ENCODE results near the gene ISCA2. TPM values are rescaled to one million over a fixed set of nuclear protein-coding genes. Genes with fewer than 3 reads are reported as not detected.

Gene ISCA2
- total RNA-seq, 1 donor from 2014 or later: 31.4 TPM

DNA sequence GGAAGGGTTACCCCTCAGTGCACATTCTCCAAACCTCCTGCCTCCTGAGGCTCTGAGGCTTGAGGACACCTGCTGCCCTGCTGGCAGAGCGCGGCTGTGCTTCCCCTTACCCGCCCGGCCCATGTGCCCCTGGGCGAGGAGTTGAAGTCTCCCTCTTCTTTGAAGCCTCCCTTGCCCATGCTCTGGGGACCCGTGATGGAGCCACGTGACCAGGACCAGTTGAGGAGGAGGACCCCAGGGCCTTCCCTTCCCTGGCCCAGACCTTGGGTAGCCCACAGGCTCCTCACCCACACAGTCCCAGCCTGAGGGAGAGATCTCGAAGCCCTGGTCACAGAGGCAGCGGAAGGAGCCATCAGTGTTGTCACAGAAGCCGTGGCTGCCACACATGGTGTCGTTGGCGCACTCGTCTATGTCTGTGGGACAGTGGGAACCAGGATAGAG lies 12.9 kb downstream of the ISCA2 start:
- Mint-ChIP-seq H3K4me3 (ENCODE audit: unreplicated experiment) (no peak overlapping the region), H3K27ac (ENCODE audit: unreplicated experiment) (no peak overlapping the region), H3K36me3 (ENCODE audit: low read depth, unreplicated experiment) (peaks cover 11% of the 10 kb centered on the region), H3K4me1 (ENCODE audit: unreplicated experiment) (peaks cover 8% of the 10 kb centered on the region), H3K9me3 (ENCODE audit: unreplicated experiment) (no peaks in the 10 kb centered on the region), H3K27me3 (ENCODE audit: unreplicated experiment) (peaks cover 9% of the 10 kb centered on the region)
- TF ChIP-seq, protein P1, sequence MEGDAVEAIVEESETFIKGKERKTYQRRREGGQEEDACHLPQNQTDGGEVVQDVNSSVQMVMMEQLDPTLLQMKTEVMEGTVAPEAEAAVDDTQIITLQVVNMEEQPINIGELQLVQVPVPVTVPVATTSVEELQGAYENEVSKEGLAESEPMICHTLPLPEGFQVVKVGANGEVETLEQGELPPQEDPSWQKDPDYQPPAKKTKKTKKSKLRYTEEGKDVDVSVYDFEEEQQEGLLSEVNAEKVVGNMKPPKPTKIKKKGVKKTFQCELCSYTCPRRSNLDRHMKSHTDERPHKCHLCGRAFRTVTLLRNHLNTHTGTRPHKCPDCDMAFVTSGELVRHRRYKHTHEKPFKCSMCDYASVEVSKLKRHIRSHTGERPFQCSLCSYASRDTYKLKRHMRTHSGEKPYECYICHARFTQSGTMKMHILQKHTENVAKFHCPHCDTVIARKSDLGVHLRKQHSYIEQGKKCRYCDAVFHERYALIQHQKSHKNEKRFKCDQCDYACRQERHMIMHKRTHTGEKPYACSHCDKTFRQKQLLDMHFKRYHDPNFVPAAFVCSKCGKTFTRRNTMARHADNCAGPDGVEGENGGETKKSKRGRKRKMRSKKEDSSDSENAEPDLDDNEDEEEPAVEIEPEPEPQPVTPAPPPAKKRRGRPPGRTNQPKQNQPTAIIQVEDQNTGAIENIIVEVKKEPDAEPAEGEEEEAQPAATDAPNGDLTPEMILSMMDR (IDR thresholded peaks at IDR 0.05; ENCODE audit: unreplicated experiment): no peak
- no peak for DNase-seq (ENCODE audit: low spot score)

DNA sequence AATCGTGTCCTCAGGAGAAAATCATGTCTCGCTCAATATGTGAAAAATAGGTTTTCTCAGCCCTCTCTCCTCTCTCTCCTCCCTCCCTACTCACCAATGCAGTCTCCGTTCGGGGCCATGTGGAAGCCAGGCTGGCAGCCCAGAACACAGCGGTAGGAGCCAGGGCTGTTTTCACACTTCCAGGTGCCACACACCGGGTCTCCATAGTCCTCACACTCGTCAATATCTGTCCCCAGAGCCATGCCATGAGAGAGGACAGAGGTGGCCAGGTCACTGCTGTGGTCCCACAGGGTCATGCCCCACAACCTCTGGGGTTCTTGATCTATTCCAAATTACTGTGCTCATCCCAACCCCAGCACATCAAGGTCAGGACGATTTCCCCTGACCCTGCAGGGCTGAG lies 13.5 kb downstream of the ISCA2 start:
- Mint-ChIP-seq H3K27me3 (ENCODE audit: unreplicated experiment) (peaks cover 7% of the 10 kb centered on the region), H3K9me3 (ENCODE audit: unreplicated experiment) (no peaks in the 10 kb centered on the region), H3K36me3 (ENCODE audit: low read depth, unreplicated experiment) (peaks cover 11% of the 10 kb centered on the region), H3K27ac (ENCODE audit: unreplicated experiment) (peak overlapping the region; percentile 44), H3K4me3 (ENCODE audit: unreplicated experiment) (no peak overlapping the region), H3K4me1 (ENCODE audit: unreplicated experiment) (peaks cover 3% of the 10 kb centered on the region)
- TF ChIP-seq, protein P1 (IDR thresholded peaks at IDR 0.05; ENCODE audit: unreplicated experiment): no peak
- no peak for DNase-seq (ENCODE audit: low spot score)

DNA sequence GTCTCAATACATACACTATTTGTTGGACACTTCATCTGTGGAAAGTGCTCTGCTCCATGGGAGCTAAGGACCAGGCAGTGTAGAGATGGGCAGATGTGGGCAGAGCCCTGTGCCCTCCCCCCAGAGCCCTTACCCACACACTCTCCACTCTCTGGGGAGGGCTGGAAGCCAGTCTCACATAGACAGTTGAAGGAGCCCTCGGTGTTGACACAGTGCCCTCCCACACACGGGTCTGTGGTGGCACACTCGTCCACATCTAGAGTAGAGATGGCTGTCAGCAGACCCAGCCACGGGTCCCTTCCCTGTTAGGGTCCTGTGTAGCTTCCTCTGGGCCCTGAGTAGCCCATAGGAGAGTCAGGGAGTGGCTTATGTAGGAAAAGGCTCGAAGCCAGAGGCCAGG lies 14.3 kb downstream of the ISCA2 start:
- no peak overlapping the region for H3K27ac Mint-ChIP-seq (ENCODE audit: unreplicated experiment)
- H3K4me1 Mint-ChIP-seq (ENCODE audit: unreplicated experiment): no peaks in the 10 kb centered on the region
- peaks cover 7% of the 10 kb centered on the region for H3K27me3 Mint-ChIP-seq (ENCODE audit: unreplicated experiment)
- no peaks in the 10 kb centered on the region for H3K9me3 Mint-ChIP-seq (ENCODE audit: unreplicated experiment)
- peaks cover 11% of the 10 kb centered on the region for H3K36me3 Mint-ChIP-seq (ENCODE audit: low read depth, unreplicated experiment)
- TF ChIP-seq, protein P1 (IDR thresholded peaks at IDR 0.05; ENCODE audit: unreplicated experiment): no peak
- no peak overlapping the region for H3K4me3 Mint-ChIP-seq (ENCODE audit: unreplicated experiment)
- no peak for DNase-seq (ENCODE audit: low spot score)

DNA sequence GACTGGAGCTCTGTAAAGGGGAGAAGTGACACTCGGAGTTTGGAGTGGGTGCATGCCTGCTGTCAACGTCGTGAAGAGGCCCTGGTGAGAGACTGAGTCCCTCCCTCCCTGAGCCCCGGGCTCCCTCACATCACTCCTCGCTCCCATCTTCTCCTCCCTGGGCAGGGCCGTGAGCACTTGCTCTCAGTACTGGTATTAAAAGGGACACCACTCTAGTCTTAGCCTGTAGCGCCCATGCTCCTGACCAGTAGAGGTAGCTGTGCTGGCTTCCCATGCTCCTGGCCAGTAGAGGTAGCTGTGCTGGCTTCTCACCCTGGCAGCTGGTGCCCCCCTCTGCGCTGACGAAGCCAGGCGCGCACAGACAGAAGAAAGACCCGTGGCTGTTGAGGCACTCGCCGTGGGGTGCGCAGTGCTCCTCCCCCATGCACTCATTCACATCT lies 14.7 kb downstream of the ISCA2 start:
- Mint-ChIP-seq H3K9me3 (ENCODE audit: unreplicated experiment) (no peaks in the 10 kb centered on the region), H3K4me3 (ENCODE audit: unreplicated experiment) (no peak overlapping the region), H3K27ac (ENCODE audit: unreplicated experiment) (no peak overlapping the region), H3K4me1 (ENCODE audit: unreplicated experiment) (no peaks in the 10 kb centered on the region), H3K27me3 (ENCODE audit: unreplicated experiment) (peaks cover 7% of the 10 kb centered on the region), H3K36me3 (ENCODE audit: low read depth, unreplicated experiment) (peaks cover 11% of the 10 kb centered on the region)
- TF ChIP-seq, protein P1 (IDR thresholded peaks at IDR 0.05; ENCODE audit: unreplicated experiment): peak; percentile 20
- peak; percentile 57 for DNase-seq (ENCODE audit: low spot score)

DNA sequence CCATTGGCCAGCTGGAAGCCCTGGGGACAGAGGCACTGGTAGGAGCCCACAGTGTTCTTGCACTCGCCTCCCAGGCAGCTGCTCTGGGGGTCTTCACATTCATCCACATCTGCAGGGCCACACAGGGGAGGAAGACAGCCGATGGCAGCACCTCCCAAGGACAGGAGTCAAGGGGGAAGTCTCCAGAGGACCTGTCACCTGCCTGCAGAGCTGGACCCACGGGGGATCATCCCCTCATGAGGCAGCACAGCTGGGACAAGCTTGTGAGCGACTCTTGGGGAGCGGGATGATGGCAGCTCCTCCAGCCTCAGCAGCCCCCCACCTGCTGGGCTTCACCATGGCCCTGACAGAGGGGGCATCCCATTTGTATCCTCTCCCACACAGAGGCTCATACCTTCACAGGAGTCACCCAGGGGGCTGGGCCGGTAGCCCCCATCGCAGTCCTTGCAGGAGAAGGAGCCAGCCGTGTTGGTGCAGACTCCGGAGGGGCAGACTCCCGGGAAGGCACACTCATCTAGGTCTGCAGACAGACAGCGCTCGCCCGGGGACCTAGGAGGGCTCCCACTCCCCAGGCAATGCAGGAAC lies 15.4 kb downstream of the ISCA2 start:
- Mint-ChIP-seq H3K27me3 (ENCODE audit: unreplicated experiment) (peaks cover 4% of the 10 kb centered on the region), H3K4me1 (ENCODE audit: unreplicated experiment) (no peaks in the 10 kb centered on the region), H3K36me3 (ENCODE audit: low read depth, unreplicated experiment) (peaks cover 11% of the 10 kb centered on the region), H3K27ac (ENCODE audit: unreplicated experiment) (no peak overlapping the region), H3K4me3 (ENCODE audit: unreplicated experiment) (no peak overlapping the region), H3K9me3 (ENCODE audit: unreplicated experiment) (no peaks in the 10 kb centered on the region)
- DNase-seq (ENCODE audit: low spot score): no peak
- TF ChIP-seq, protein P1 (IDR thresholded peaks at IDR 0.05; ENCODE audit: unreplicated experiment): no peak

Data from endothelial cell (in vitro differentiated cells).